Natural killer cell (primary cell): Measurements from ENCODE around the gene PDE5A. TPM values are rescaled to one million over a fixed set of nuclear protein-coding genes. Genes with fewer than 3 reads are reported as not detected.

Experiments
- ATAC-seq, 3 donors: fragments of 150-1000 bp in 2 of 3; fragments of 200-7000 bp in 1 of 3; cut with Tn5 transposase; 1 replicate in 1 of 3; 2 replicates in 2 of 3; pipeline ENCODE4 v1.10.0; 2021; ENCODE audit warnings: mild to moderate bottlenecking in 2 of 3, moderate library complexity in 2 of 3
- DNase-seq, 2 donors: peaks; one replicate each; pipeline versions ENCODE4 v3.0.0 to v3.0.0-alpha.2; 2013 to 2021; ENCODE audit warnings: mixed read lengths in 1 of 2
- H3K27ac ChIP-seq: one replicate; pipeline ENCODE4 v1.5.1; 2013; ENCODE audit warnings: mild to moderate bottlenecking, low read length
- H3K27me3 ChIP-seq: one replicate; pipeline ENCODE4 v1.6.1; 2013; ENCODE audit warnings: low read length; ENCODE audit not compliant: control insufficient read depth, insufficient read depth
- H3K36me3 ChIP-seq: one replicate; pipeline ENCODE4 v1.6.1; 2013; ENCODE audit warnings: low read length; ENCODE audit not compliant: control insufficient read depth, insufficient read depth
- H3K4me1 ChIP-seq: one replicate; pipeline ENCODE4 v1.6.1; 2013; ENCODE audit warnings: low read length; ENCODE audit not compliant: control insufficient read depth, insufficient read depth
- H3K4me3 ChIP-seq: one replicate; pipeline ENCODE4 v1.5.1; 2013; ENCODE audit warnings: low read length
- H3K9me3 ChIP-seq: one replicate; pipeline ENCODE4 v1.6.1; 2013; ENCODE audit warnings: low read length; ENCODE audit not compliant: control insufficient read depth, insufficient read depth
- H3K27ac Mint-ChIP-seq, 2 donors: one replicate each; pipeline ENCODE4 v1.8.0; 2022; ENCODE audit warnings: mild to moderate bottlenecking in 2 of 2, mixed read lengths in 2 of 2, moderate library complexity in 1 of 2
- H3K27me3 Mint-ChIP-seq, 2 donors: one replicate each; pipeline ENCODE4 v1.8.0; 2022; ENCODE audit warnings: low read depth in 2 of 2, mixed read lengths in 2 of 2
- H3K36me3 Mint-ChIP-seq: one replicate; pipeline ENCODE4 v1.8.0; 2022; ENCODE audit warnings: mixed read lengths
- H3K4me1 Mint-ChIP-seq, 2 donors: one replicate each; pipeline ENCODE4 v1.8.0; 2022; ENCODE audit warnings: mixed read lengths in 2 of 2
- H3K4me3 Mint-ChIP-seq: one replicate; pipeline ENCODE4 v1.8.0; 2022; ENCODE audit warnings: mild to moderate bottlenecking, moderate library complexity, mixed read lengths
- H3K9me3 Mint-ChIP-seq, 2 donors: one replicate each; pipeline ENCODE4 v1.8.0; 2022; ENCODE audit warnings: mixed read lengths in 2 of 2
- whole genome bisulfite sequencing: methylation state at CpG from one replicate; pipeline ENCODE4 v1.1.7; 2013; ENCODE audit warnings: missing lambda C conversion rate; ENCODE audit not compliant: insufficient coverage; 5-methylcytosine and 5-hydroxymethylcytosine counted together
- intact Hi-C: fragments of 100-400 bp; cut with micrococcal nuclease; formaldehyde crosslinking; loops from one replicate; pipeline ENCODE4 v1.14.2; 2022
- total RNA-seq, 4 donors: library from RNA; stranded (reverse); fragments of 120-200 nt in 1 of 4; gene quantifications; one replicate each; pipeline versions ENCODE4 v1.2.3 to v1.2.4, GENCODE V29; 2013 to 2022
- TF ChIP-seq, protein P1 (sequence below): fragments of 200-600 bp; IDR thresholded peaks from one replicate; pipeline ENCODE4 v1.8.0; 2022; ENCODE audit warnings: antibody characterized with exemption

PDE5A gene
- total RNA-seq, 3 donors from 2014 or later (not counting 1 experiment from before 2014, with no cell fraction given): 2.1 to 4.0 (median 2.5) TPM

DNA sequence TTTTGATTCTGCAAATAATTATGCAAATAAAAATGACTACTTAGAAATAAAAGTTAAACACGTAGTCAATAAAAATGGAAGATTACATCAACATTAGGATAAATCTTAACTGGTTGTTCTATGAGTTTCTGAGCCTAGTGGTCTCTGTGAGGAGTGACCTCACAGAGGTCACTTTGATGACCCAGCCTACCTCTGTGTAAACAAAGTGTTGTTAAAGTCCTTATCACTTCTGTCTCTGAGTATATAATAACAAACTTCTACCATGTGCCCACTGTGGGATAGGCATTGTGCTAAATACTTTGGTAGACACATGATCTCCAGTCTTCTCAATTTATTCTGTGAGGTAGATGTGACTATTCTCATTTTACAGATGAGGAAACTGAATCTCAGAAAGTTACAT is 85.4 kb downstream of the PDE5A start:
- Mint-ChIP-seq H3K27me3 (no peaks in the 10 kb centered on the region), H3K4me3 (no peak overlapping the region), H3K27ac (no peak overlapping the region), H3K36me3 (no peaks in the 10 kb centered on the region), H3K4me1 (no peaks in the 10 kb centered on the region), H3K9me3 (no peaks in the 10 kb centered on the region)
- no CpG with 5 or more reads among the region's 1 CpG for WGBS
- Histone ChIP-seq H3K4me3 (no peak overlapping the region), H3K4me1 (no peaks in the 10 kb centered on the region), H3K36me3 (no peaks in the 10 kb centered on the region), H3K9me3 (no peaks in the 10 kb centered on the region), H3K27ac (no peak overlapping the region), H3K27me3 (no peaks in the 10 kb centered on the region)
- intact Hi-C loops: no loop called here
- DNase-seq (no peak), ATAC-seq (no peak)
- TF ChIP-seq, protein P1, sequence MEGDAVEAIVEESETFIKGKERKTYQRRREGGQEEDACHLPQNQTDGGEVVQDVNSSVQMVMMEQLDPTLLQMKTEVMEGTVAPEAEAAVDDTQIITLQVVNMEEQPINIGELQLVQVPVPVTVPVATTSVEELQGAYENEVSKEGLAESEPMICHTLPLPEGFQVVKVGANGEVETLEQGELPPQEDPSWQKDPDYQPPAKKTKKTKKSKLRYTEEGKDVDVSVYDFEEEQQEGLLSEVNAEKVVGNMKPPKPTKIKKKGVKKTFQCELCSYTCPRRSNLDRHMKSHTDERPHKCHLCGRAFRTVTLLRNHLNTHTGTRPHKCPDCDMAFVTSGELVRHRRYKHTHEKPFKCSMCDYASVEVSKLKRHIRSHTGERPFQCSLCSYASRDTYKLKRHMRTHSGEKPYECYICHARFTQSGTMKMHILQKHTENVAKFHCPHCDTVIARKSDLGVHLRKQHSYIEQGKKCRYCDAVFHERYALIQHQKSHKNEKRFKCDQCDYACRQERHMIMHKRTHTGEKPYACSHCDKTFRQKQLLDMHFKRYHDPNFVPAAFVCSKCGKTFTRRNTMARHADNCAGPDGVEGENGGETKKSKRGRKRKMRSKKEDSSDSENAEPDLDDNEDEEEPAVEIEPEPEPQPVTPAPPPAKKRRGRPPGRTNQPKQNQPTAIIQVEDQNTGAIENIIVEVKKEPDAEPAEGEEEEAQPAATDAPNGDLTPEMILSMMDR: no peak

DNA sequence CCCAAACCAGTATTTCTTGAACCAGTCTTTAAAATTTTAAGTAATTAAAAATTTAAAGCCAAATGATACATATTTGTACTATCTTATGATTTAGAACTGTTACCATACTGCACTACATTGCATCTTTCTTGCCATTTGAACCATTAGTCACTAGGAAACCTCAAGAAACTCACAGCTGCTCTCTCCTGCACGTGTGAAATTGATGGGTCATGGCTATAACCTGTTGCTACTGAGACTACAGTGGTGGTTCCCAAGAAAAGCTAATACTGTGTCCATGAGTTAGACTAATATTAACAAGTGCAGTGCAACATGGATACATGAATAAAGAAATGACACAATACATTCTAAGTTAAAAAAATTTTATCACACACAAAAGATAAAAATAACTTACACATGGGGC is 88.4 kb downstream of the PDE5A start:
- no peak overlapping the region for H3K4me3 Mint-ChIP-seq
- no peaks in the 10 kb centered on the region for H3K9me3 ChIP-seq
- no peaks in the 10 kb centered on the region for H3K4me1 ChIP-seq
- H3K27me3 ChIP-seq: no peaks in the 10 kb centered on the region
- no peaks in the 10 kb centered on the region for H3K36me3 Mint-ChIP-seq
- H3K4me3 ChIP-seq: no peak overlapping the region
- WGBS: 64% methylated on average over 1 of the region's 1 CpG
- H3K4me1 Mint-ChIP-seq: no peaks in the 10 kb centered on the region
- TF ChIP-seq, protein P1: no peak
- H3K9me3 Mint-ChIP-seq: no peaks in the 10 kb centered on the region
- H3K36me3 ChIP-seq: no peaks in the 10 kb centered on the region
- intact Hi-C loops: no loop called here
- H3K27ac Mint-ChIP-seq: no peak overlapping the region
- ATAC-seq (no peak), DNase-seq (no peak)
- no peak overlapping the region for H3K27ac ChIP-seq
- no peaks in the 10 kb centered on the region for H3K27me3 Mint-ChIP-seq

GRCh38 chr4:119537586-119537985 is 91.0 kb downstream of the PDE5A start:
- no peak overlapping the region for H3K27ac Mint-ChIP-seq
- TF ChIP-seq, protein P1: no peak
- no peak for ATAC-seq
- H3K27me3 Mint-ChIP-seq: no peaks in the 10 kb centered on the region
- no peak overlapping the region for H3K4me3 ChIP-seq
- intact Hi-C loops: no loop called here
- no peaks in the 10 kb centered on the region for H3K36me3 Mint-ChIP-seq
- DNase-seq: no peak
- no peaks in the 10 kb centered on the region for H3K9me3 ChIP-seq
- no peak overlapping the region for H3K4me3 Mint-ChIP-seq
- WGBS: 83% methylated on average over 1 of the region's 1 CpG
- no peaks in the 10 kb centered on the region for H3K36me3 ChIP-seq
- H3K27me3 ChIP-seq: no peaks in the 10 kb centered on the region
- no peaks in the 10 kb centered on the region for H3K4me1 Mint-ChIP-seq
- H3K27ac ChIP-seq: no peak overlapping the region
- H3K9me3 Mint-ChIP-seq: no peaks in the 10 kb centered on the region
- H3K4me1 ChIP-seq: no peaks in the 10 kb centered on the region
